Prostate gland (tissue), 2 donors: ENCODE data around the gene ACTL8.

Experiments used
- POLR2A ChIP-seq: fragments of 450-650 bp; IDR thresholded peaks from one replicate; pipeline ENCODE4 v1.6.1; 2016; ENCODE audit warnings: antibody characterized with exemption, mild to moderate bottlenecking
- POLR2AphosphoS5 ChIP-seq: sonication (generic); formaldehyde crosslinking; IDR thresholded peaks from one replicate; pipeline ENCODE4 v1.6.1; 2017; ENCODE audit warnings: antibody characterized with exemption
- TF ChIP-seq, protein P1 (sequence below), 4 experiments: fragments of 200-600 bp in 2 of 4; fragments of 450-650 bp in 2 of 4; sonication (generic) in 2 of 4; IDR thresholded peaks; 1 replicate in 3 of 4; 2 replicates in 1 of 4; pipeline ENCODE4 v1.5.1; 2016 to 2019; ENCODE audit warnings: antibody characterized with exemption in 4 of 4, mild to moderate bottlenecking in 2 of 4, moderate library complexity in 2 of 4

GRCh38 chr1:17829579-17829978 is 74.4 kb downstream of the ACTL8 start:
- TF ChIP-seq, protein P1, sequence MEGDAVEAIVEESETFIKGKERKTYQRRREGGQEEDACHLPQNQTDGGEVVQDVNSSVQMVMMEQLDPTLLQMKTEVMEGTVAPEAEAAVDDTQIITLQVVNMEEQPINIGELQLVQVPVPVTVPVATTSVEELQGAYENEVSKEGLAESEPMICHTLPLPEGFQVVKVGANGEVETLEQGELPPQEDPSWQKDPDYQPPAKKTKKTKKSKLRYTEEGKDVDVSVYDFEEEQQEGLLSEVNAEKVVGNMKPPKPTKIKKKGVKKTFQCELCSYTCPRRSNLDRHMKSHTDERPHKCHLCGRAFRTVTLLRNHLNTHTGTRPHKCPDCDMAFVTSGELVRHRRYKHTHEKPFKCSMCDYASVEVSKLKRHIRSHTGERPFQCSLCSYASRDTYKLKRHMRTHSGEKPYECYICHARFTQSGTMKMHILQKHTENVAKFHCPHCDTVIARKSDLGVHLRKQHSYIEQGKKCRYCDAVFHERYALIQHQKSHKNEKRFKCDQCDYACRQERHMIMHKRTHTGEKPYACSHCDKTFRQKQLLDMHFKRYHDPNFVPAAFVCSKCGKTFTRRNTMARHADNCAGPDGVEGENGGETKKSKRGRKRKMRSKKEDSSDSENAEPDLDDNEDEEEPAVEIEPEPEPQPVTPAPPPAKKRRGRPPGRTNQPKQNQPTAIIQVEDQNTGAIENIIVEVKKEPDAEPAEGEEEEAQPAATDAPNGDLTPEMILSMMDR (IDR thresholded peaks at IDR 0.05) = no peak
- TF ChIP-seq POLR2AphosphoS5 (no peak), POLR2A (no peak)
